ENCODE data around the gene RAD51B. TPM values are rescaled to one million over a fixed set of nuclear protein-coding genes. Genes with fewer than 3 reads are reported as not detected.

The RAD51B gene
- total RNA-seq, 2 donors from 2014 or later, result 13.7 to 15.1 TPM

DNA sequence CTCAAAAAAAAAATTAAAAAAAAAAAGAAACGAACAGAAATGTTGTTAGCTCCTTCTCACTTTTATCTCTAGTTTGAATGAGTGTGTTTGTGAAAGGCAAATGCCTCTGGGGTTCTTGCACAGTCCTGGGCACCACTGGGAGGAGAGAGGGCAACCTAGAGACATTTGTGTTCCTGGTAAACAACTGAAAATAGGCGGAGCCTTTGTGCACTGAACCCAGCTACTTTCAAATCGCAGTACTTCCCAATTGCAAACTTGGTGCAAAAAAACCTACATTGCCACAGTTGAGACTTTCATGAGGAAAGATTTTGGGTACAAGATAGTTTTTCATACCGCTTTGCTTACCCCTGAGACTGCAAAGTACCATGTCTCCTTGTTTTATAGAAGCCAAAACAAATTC, 543.3 kb downstream of the RAD51B start:
- intact Hi-C loops (cut with DNase I), result no loop called here
- DNase-seq (ENCODE audit: low spot score), result no peak

DNA sequence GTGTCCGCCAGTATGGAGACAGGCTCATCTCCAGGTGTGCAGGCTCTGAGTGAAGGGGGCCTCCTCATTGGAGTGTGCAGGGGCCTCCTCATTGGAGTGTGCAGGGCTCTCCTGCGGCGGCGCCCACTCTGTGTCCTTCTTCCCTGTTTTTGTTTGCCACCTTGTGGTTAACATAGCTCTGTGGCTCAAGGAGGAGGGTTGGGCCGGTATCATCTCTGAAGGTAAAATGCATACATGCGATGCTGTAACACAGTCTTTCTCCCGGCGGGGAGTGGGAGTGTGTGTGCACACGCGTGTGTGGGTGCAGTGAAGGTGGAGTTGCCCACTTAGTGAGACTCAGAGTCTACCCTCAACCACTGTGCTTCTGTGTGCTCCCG, 543.9 kb downstream of the RAD51B start:
- DNase-seq (ENCODE audit: low spot score), result no peak
- intact Hi-C loops (cut with DNase I), result no loop called here

DNA sequence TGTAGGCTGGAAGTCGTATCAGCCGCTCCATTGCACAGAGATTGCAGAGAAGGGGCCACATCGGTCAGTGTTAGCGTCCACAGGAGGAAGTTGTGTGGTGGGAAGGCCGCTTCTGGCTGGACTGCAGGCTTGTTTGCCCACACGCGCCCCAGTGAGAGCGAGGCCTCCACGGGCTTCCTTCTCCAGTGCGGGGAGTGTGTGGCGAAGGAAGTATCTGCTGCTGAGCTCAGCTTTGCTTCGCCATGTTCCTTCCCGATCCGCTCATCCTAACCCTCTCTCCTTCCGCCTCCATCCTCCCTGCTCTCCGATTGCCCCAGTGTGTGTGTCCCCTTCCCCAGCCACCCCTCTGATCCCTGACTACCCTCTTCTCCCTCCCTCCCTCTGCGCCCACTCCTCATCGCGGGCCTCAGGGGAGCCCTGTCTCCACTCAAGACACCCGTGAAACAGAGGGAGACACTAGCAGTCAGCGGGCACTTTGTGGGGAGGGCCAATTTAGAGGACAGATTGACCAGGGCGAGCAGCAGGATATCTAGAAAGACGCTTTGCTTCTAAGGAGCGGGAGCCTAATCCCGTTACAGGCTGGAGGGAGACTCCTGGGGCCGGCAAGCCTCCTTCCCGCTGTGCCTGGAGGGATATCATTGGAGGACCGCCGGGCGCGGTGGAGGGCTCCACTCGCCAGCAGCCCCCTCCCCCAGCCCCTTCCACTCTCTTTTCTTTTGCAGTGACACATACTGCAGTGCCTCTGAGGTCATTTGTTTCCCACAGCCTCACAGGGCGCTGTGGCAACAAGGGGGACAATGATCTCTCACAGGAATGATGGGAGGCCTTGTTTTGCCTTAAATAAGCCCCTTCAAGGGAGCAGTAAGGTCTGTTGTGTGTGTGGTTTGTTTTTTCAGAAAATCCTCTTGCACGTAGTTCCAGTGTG, 544.5 kb downstream of the RAD51B start:
- intact Hi-C loops (cut with DNase I), result no loop called here
- DNase-seq (ENCODE audit: low spot score), result peak; percentile 86

DNA sequence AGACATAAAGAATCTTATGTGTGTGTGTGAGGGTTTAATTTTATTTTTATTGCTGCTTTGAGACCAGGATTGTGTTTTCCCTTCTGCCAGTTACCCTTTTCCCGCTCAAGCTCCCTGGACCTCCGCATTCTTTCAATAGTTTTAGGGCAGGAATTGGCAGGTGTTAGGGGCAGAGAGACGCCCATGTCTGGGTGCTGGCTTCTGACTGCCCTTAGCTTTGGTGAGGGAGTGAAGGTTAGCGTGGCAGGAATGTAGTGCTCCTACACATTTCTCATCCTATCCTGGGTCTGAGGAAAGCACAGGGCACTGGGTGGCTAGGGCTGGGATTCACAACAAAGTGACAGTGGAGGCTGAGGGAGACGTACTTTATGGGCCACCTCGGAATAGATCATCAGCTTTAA, 545.2 kb downstream of the RAD51B start:
- no peak for DNase-seq (ENCODE audit: low spot score)
- intact Hi-C loops (cut with DNase I), result no loop called here

DNA sequence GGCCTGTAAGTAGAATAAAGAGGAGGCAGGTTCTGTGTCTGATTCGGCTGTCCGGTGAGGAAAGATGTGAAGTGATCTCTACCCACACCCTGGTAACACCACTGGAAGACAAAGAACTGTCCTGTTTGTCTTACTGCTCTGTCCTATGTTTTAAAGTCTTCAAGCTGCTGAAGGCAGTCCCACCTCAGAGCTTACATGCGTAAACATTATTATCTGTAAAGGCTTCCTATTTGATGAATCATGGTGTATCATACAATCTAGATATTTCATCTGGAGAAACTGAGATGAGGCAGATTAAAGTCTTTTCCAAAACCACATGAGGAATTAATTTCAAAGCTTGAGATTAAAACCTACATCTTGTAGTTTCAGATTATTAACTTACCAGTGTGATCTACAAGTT, 545.6 kb downstream of the RAD51B start:
- intact Hi-C loops (cut with DNase I), result no loop called here
- DNase-seq (ENCODE audit: low spot score), result no peak

DNA sequence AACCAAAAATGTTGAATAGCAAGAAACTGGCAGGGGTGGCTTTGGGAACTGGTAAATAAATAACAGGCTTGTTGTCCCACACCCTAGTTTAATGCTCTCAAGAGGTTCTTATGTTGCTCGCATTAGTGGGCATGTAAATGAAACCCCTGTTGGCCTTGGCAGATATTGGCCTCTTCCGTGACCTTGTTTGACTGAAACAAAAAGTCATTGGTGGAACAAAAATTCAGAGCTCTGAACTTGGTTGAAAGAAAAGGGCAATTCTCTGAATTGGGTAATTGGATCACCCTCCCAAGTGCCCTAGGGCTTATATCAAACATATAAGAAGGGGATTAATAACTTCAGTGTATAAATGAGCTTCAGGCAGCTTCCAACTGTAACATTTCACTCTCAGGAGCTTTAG, 547.1 kb downstream of the RAD51B start:
- intact Hi-C loops (cut with DNase I), result no loop called here

DNA sequence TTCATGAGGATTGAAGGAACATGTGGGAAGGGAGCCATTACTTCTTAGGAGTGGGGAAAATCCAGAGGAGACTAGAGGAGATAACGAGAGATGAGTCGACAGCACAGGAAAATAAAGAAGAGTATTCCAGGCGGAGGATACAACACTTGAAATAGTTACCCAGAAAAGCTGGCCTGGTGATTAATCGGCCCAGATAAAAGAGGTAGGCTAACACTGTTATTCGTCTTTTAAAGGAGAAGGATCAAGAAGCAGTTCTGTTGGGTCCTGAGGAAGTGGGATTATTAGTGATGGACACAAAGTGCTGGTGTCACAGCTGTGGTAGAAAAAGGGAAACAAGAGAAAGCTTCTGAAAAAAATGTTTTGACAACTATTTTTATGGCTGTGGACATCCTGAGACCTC, 548.0 kb downstream of the RAD51B start:
- no peak for DNase-seq (ENCODE audit: low spot score)
- intact Hi-C loops (cut with DNase I), result no loop called here

More for the DNA sequence above, 547.1 kb downstream of the RAD51B start:
- DNase-seq (ENCODE audit: low spot score), result no peak

DNA sequence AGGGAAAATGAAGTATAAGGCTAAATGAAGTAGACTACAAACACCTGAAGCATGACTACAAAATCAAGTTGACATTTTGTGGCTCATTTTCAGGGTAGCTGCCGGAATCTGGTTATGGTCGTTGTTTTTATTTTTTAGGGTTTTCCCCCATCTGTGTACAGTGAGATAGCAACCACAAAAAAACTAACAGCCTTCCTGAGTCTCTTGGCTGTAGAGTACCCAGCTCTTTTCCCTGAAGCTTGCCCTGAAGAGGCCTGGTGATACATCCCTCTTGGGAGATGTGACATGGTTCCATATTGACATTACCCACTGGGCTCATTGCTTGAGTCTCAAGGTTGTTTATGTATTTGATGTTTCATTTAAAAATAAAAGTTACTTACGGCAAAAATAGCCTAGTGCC, 549.3 kb downstream of the RAD51B start:
- no peak for DNase-seq (ENCODE audit: low spot score)
- intact Hi-C loops (cut with DNase I), result no loop called here

DNA sequence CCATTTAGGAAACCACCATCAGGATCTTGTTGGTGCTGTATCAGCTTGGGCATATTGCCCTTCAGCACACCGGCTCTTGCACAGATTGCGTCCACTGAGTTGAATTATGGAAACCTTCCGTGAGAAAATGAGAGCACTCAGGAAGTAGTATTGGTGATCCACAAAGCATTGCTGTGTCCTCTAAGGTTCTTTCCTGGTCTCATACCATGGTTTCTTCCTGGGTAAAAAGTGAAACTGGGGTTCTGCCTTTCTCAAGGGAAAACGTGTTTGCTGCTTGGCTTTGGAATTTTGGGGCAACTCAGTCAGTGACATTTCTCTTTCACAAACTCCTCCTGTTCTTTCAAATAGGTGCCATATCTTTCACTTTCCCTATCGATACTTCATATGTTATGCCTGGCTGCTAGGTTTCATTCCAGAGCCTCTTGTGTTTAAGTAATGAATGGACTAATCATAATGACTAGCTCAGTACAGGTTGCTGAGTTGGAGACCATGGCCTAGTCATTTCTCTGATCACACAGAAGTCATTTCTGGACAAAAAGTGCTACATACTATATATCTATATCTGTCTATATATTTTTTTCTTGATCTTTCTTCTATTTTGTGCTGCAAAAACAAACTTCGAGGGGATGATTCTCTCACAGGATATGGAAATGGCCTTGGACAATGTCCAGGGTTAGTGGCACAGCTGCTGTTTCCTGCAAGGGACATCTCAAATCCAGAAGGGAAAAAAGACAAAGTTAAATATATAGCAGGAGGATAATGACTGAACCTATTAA, 549.9 kb downstream of the RAD51B start:
- DNase-seq (ENCODE audit: low spot score), result no peak
- intact Hi-C loops (cut with DNase I), result no loop called here

DNA sequence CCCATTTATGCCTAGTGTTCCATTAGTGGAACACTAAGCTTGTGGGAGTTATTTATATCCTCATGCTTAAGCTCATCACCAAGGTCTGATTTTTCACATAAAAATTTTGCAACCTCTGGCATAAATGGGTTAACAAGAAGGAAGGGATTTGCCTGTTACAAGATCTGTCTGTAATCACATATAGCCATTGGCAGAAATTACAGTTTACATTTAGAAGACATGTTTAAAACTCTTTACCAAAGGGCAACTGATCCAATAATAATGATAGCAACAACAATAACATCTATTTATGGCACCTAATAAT, 550.4 kb downstream of the RAD51B start:
- intact Hi-C loops (cut with DNase I), result no loop called here
- no peak for DNase-seq (ENCODE audit: low spot score)

DNA sequence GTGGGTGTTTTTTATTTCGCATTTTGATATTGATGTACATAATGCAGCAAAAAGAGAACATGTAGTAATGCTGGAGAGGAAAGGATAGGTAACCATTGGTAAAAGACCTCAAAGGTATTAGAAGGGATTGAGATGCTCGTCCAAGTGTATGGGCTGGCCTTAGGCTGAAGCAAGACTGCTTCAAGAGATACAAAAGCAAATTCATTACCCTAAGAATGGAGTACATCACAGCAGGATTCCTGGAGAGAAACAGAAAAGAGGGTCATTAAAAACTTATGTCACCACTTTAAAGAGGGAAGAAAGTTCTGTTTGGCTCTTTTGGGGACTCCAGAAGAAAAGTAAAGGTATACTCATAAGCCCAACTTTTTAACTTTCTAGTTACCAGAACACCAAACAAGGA, 552.8 kb downstream of the RAD51B start:
- no peak for DNase-seq (ENCODE audit: low spot score)
- intact Hi-C loops (cut with DNase I), result no loop called here

DNA sequence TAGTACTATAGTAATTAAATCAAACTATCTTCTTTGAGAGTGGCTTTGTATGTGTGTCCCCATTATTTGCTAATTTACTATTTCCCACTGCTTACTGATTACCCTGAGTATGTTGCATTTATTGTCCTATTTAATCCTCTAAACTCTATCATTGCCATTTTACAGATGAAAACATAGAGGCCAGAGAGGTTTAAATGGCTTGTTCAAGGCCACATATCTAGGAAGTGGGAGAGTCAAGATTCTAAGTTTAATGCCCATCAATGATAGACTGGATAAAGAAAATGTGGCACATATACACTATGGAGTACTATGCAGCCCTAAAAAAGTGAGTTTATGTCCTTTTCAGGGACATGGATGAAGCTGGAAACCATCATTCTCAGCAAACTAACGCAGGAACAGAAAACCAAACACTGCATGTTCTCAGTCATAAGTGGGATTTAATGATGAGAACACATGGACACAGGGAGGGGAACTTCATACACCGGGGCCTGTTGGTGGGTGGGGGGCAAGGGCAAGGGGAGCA, 553.6 kb downstream of the RAD51B start:
- no peak for DNase-seq (ENCODE audit: low spot score)
- intact Hi-C loops (cut with DNase I), result no loop called here

DNA sequence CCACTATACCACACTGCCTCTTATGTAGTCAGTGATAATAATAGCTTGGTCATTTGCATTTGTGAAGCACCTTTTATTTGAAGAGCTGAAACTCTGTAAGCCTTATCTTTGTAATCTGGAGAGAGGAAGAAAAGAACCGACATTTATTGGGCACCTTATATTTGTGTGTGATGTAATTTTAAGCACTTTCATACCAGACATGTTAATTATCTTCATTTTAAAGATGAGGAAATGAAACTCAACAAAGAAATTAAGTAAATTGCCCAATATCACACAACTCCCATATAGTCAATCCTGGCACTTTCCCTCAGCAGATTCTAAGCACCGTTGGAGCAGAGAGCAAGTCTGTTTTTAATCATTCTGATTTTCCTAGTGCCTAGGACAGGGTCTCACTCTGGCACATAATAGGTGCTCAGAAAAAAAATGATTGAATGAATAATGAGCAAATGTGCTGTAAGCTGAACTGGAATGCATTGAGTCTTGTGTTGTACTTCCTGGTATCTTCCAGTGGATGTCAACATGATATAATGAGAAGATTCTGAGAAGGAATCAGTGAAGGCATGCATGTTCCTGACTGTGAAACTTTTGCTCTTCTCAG, 554.4 kb downstream of the RAD51B start:
- DNase-seq (ENCODE audit: low spot score), result no peak
- intact Hi-C loops (cut with DNase I), result no loop called here

DNA sequence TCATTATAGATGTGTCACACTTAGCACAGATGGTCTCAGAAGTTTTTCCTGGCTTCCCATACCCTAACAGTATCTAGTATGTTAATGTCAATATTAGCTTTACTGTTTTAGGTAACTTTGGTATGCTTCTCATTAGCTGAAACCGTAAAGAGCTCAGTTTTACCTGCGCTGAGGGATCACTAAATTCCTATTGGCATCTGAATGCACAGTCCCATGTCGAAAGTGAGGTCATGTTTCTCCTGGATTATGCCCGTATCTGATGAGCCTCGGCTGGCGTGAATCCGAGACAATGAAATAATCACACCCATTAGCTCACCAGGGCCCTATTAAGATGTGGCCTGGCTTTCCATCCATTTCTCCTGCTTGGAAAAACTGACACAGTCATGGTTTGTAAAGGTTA, 555.1 kb downstream of the RAD51B start:
- no peak for DNase-seq (ENCODE audit: low spot score)
- intact Hi-C loops (cut with DNase I), result no loop called here

DNA sequence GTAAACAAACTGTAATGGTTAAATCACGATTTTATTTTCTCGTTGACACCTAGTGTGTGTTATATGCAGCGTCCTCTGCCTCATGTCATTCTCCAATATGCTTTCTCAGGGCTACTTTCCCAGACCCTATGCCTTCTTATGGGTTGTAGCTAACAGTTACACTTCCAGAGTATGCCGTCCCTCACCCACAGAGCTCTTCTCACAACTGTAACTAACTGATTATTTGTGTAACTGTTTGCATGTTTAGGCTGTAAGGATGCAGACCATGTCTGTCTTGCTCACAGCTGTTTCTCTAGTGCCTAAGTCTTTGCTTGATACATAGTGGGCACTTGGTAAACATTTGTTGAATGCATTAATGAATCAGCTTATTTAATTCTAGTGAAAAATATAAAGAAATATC, 555.8 kb downstream of the RAD51B start:
- intact Hi-C loops (cut with DNase I), result no loop called here
- no peak for DNase-seq (ENCODE audit: low spot score)

DNA sequence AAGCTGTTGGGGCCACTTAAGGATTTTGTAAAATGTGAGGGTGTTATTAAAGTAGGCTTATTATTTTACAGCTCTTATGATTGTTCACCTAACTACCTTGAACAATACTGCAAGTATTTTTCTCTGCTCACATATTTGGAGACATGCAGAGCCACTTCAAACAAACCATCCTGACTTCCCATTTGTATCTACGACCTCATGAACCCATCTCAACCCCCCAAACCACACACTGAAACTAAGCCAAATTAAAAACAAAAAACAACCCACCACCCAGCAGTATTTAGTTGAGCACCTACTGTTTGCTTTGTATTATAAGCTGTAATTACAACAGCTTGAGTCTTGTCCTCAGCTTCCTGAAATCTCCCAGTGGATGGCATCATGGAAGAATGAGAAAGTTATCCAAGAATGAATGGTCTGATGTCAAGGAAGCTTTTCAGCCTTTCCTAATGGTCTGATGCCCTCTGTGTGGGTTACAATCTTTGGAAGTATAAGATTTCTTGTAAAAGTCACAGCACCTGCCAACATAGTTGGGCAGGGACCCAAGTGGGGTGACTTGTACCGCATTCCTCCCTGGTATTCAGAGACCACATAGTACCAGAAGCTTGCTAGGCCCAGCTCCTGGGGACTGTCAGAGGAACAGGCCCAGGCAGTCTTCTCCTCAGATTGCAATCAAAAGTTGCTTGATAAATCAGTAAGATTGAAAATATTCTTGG, 556.6 kb downstream of the RAD51B start:
- DNase-seq (ENCODE audit: low spot score), result no peak
- intact Hi-C loops (cut with DNase I), result no loop called here

DNA sequence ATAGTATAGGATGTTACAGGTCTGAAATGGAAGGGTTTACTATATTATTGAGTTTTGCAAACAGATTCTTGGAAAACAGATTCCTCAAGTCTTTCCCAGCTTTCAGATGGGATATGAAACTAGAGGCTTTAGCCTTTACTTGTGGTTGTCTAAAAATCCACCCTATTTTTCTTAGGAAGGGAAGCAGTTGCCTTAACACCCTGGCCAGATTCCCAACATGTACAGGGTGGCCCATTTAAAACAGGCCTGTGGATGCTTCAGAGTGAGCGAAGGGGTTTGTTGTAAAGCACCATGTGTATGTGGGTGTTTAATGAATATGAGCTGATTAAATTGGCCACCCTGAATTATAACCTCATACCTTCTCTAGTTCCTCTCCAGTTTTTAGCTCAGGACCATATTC, 557.4 kb downstream of the RAD51B start:
- no peak for DNase-seq (ENCODE audit: low spot score)
- intact Hi-C loops (cut with DNase I), result no loop called here

DNA sequence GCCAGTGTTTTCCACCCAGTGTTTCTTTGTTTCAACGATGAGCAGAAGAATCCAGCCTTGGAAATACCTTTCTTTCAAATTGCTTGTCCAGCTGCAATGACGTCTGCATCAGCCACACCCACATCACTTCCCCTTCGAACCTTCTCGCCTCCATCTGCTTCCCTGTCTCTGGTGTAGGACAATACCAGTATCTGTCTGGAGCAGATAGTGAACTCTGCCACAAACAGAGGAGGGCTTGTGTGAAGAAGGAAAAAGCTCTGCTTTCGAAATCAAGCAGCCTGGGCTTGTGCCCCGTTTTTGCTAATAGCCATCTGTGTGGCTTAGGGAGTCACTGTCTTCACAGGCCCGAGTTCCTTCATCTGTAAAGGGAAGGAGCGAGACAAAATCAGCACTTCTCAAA, 557.9 kb downstream of the RAD51B start:
- intact Hi-C loops (cut with DNase I), result no loop called here

DNA sequence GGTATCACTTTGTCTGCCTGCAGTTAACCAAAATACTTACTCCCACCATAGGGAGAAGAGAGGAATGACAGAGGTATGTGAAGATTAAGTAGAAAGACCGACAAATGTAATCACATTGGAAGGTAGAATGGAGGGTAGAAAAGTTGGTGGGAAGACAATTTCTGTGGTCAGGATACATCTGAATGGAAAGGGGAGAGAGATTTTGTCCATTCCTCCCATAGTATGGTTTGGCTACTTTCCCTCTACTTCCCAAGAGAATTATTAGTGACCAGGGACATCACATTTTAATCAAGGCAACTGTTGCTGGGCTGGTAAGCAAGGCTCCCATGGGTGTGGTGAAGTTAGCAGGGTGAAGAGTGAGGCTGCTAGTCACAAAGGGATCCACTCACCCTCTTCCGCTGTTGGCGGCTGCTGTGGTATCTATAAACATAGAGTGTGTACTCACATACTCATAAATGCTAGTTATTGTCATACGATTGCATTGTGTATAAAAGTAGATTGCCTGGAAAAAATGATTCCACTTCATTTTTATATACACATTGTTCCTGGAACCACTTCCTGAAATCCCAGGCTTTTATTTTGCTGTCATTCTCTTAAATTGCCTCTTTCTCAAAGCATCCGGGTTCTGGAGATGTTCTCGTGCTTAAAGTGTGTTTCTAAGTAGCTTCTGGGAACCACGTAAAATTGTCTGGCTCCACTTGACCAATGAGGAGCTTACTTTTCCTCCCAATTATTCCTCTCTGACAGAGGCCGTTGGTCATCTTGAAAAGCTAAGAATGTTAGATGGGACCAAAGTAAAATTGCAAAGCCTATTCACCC, 560.1 kb downstream of the RAD51B start:
- intact Hi-C loops (cut with DNase I), result no loop called here
- DNase-seq (ENCODE audit: low spot score), result no peak

More for the DNA sequence above, 557.9 kb downstream of the RAD51B start:
- DNase-seq (ENCODE audit: low spot score), result peak; percentile 85
